B cell (primary cell): ENCODE measurements around the gene EFEMP1. TPM values are rescaled to one million over a fixed set of nuclear protein-coding genes. Genes with fewer than 3 reads are reported as not detected.

ENCODE experiments used
- ATAC-seq: fragments of 200-7000 bp; cut with Tn5 transposase; one replicate; pipeline ENCODE4 v1.10.0; 2021; ENCODE audit warnings: low read depth, mild to moderate bottlenecking, moderate number of reproducible peaks, moderate library complexity
- CTCF ChIA-PET: fragments of 350-600 bp; sonication (Branson Sonifier 250); formaldehyde crosslinking; loops from one replicate; lab custom pipeline; 2021; ENCODE audit warnings: antibody characterized with exemption, inconsistent platforms; lab: Charles Lee
- POLR2A ChIA-PET: fragments of 350-600 bp; sonication (Branson Sonifier 250); formaldehyde crosslinking; loops from one replicate; lab custom pipeline; 2021; ENCODE audit warnings: antibody characterized with exemption; lab: Charles Lee
- DNase-seq: peaks from one replicate; pipeline ENCODE4 v3.0.0; 2013
- H2AFZ ChIP-seq: 2 replicates; pipeline ENCODE4 v1.6.1; 2012; ENCODE audit warnings: mild to moderate bottlenecking, low read depth, low read length; ENCODE audit not compliant: insufficient read depth, poor library complexity, severe bottlenecking
- H3K27ac ChIP-seq, 2 donors: 1 replicate in 1 of 2; 2 replicates in 1 of 2; pipeline ENCODE4 v1.5.1; 2012 to 2013; ENCODE audit warnings: low read length in 2 of 2, mild to moderate bottlenecking in 2 of 2, moderate library complexity in 1 of 2
- H3K27me3 ChIP-seq, 4 experiments: fragments of 200-600 bp in 1 of 4; sonication (generic) in 1 of 4; replicated peaks in 1 of 4; 1 replicate in 2 of 4; 2 replicates in 2 of 4; pipeline versions ENCODE4 v1.6.1 to v1.7.0; 2013 to 2016; ENCODE audit warnings: low read length in 3 of 4, mild to moderate bottlenecking in 2 of 4, mixed read lengths in 1 of 4, moderate library complexity in 1 of 4; ENCODE audit not compliant: insufficient read depth in 4 of 4, control insufficient read depth in 3 of 4; ENCODE audit errors: control extremely low read depth in 1 of 4
- H3K36me3 ChIP-seq, 2 experiments: replicated peaks in 1 of 2; 1 replicate in 1 of 2; 2 replicates in 1 of 2; pipeline versions ENCODE4 v1.6.1 to v1.7.1; 2013; ENCODE audit warnings: low read length in 1 of 2; ENCODE audit not compliant: insufficient read depth in 2 of 2, control insufficient read depth in 1 of 2; ENCODE audit errors: control extremely low read depth in 1 of 2, extremely low read depth in 1 of 2
- H3K4me1 ChIP-seq, 2 donors: fragments of 200-600 bp in 1 of 2; sonication (generic) in 1 of 2; 1 replicate in 1 of 2; 2 replicates in 1 of 2; pipeline versions ENCODE4 v1.5.1 to v1.6.1; 2013 to 2017; ENCODE audit warnings: low read length in 2 of 2; ENCODE audit not compliant: control insufficient read depth in 2 of 2, insufficient read depth in 2 of 2
- H3K4me2 ChIP-seq: replicated peaks from 2 replicates; pipeline ENCODE3; 2012; ENCODE audit warnings: mild to moderate bottlenecking, low read depth, low read length; ENCODE audit not compliant: poor library complexity, severe bottlenecking
- H3K4me3 ChIP-seq, 5 experiments: fragments of 200-600 bp in 1 of 5; sonication (generic) in 1 of 5; 1 replicate in 3 of 5; 2 replicates in 2 of 5; pipeline versions ENCODE4 v1.5.1 to v1.7.0; 2011 to 2016; ENCODE audit warnings: low read length in 4 of 5, mild to moderate bottlenecking in 4 of 5, low read depth in 2 of 5, control low read depth in 1 of 5, moderate library complexity in 1 of 5; ENCODE audit not compliant: insufficient read depth in 1 of 5; ENCODE audit errors: control extremely low read depth in 1 of 5, extremely low read depth in 1 of 5
- H3K79me2 ChIP-seq: fragments of 200-600 bp; sonication (generic); one replicate; pipeline ENCODE4 v1.6.0; 2016; ENCODE audit warnings: low read length; ENCODE audit not compliant: control insufficient read depth, insufficient read depth
- H3K9ac ChIP-seq: fragments of 200-600 bp; sonication (generic); 2 replicates; pipeline ENCODE4 v1.6.1; 2017; ENCODE audit warnings: mild to moderate bottlenecking, low read length, moderate library complexity
- H3K9me3 ChIP-seq, 3 donors: one replicate each; pipeline versions ENCODE4 v1.6.1 to v1.7.1; 2013; ENCODE audit warnings: low read length in 2 of 3; ENCODE audit not compliant: control insufficient read depth in 2 of 3, insufficient read depth in 1 of 3; ENCODE audit errors: control extremely low read depth in 1 of 3
- H4K20me1 ChIP-seq: 2 replicates; pipeline ENCODE4 v1.6.0; 2012; ENCODE audit warnings: mild to moderate bottlenecking, low read length; ENCODE audit not compliant: insufficient read depth, control insufficient read depth, poor library complexity, severe bottlenecking
- H3K27ac Mint-ChIP-seq: one replicate; pipeline ENCODE4 v1.8.0; 2021; ENCODE audit warnings: mixed read lengths
- H3K27me3 Mint-ChIP-seq: one replicate; pipeline ENCODE4 v1.8.0; 2021; ENCODE audit warnings: mixed read lengths
- H3K4me1 Mint-ChIP-seq: one replicate; pipeline ENCODE4 v1.8.0; 2021; ENCODE audit warnings: mixed read lengths
- H3K4me3 Mint-ChIP-seq: one replicate; pipeline ENCODE4 v1.8.0; 2021; ENCODE audit warnings: mixed read lengths
- H3K9me3 Mint-ChIP-seq: one replicate; pipeline ENCODE4 v1.8.0; 2022; ENCODE audit warnings: mixed read lengths; ENCODE audit not compliant: insufficient read depth
- CTCF ChIP-seq: fragments of 200-600 bp; IDR thresholded peaks from one replicate; pipeline ENCODE4 v1.8.0; 2022; ENCODE audit warnings: antibody characterized with exemption, mild to moderate bottlenecking
- EZH2 ChIP-seq: IDR thresholded peaks from 2 replicates; pipeline ENCODE4 v1.6.1; 2012; ENCODE audit warnings: borderline replicate concordance, low read depth, mild to moderate bottlenecking, moderate library complexity, low read length; ENCODE audit not compliant: insufficient read depth, poor library complexity, severe bottlenecking
- WGBS: methylation state at CpG from one replicate; pipeline ENCODE4 v1.1.5; 2013; ENCODE audit warnings: missing lambda C conversion rate; ENCODE audit not compliant: insufficient coverage; 5-methylcytosine and 5-hydroxymethylcytosine counted together
- intact Hi-C: fragments of 100-400 bp; cut with micrococcal nuclease; formaldehyde crosslinking; loops from one replicate; pipeline ENCODE4 v1.10.0; 2022
- polyA plus RNA-seq: library from polyadenylated mRNA; depleted of rRNA; stranded (reverse); fragments of >200 nt; gene quantifications from 2 replicates; pipeline ENCODE4 v1.2.3, GENCODE V29; 2012
- total RNA-seq, 2 donors: library from RNA; stranded (reverse); fragments of 120-200 nt in 1 of 2; gene quantifications; 1 replicate in 1 of 2; 2 replicates in 1 of 2; pipeline versions ENCODE4 v1.2.3 to v1.2.4, GENCODE V29; 2013 to 2022

The EFEMP1 gene
- total and polyA plus RNA-seq, 2 donors (not counting 1 experiment from before 2014, with no cell fraction given): not detected

DNA sequence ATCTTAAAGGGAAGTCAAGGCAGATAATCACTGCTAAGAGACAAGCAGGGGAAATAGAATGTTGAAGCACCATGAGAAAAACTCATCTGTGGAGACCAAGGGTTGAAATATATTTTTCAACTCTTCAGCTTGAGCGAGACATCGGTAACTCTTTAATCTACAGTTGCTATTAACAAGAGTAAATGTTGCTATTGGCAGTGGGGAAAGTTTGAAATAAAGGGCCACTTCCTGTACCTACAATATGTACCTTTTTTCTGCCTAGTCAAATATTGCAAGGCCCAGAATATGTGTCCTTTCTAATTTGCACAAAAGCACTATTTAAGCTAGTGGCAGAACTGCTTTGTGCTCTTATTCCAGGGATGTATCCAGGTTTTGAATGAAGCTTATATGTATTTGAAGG, 65.8 kb downstream of the EFEMP1 start:
- POLR2A ChIA-PET: no interaction called here
- no peak overlapping the region for H3K4me3 Mint-ChIP-seq
- H3K27ac Mint-ChIP-seq: no peak overlapping the region

DNA sequence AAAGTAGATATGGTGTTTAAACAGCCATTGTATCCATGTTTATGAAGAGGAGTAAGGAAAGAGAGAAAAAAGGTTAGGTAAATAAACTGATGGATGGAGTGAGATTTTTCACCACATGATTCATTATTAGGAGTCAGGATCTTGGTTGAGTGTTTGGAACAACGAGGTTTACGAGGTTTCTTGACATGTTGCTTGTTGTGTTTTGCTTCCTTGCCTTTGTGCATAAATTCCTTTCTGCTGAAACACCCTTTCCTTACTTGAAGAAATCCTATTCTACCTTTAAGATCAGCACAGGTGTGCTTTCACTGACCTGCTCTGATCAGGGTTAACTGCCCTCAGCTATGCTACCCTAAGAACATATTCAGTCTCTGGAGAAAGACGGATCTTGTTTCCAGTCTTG, 66.6 kb downstream of the EFEMP1 start:
- TF ChIP-seq EZH2 (no peak), CTCF (no peak)
- ChIA-PET POLR2A (no interaction called here), CTCF (no interaction called here)
- Mint-ChIP-seq H3K4me1 (no peaks in the 10 kb centered on the region), H3K4me3 (no peak overlapping the region), H3K27me3 (no peaks in the 10 kb centered on the region), H3K27ac (no peak overlapping the region), H3K9me3 (no peaks in the 10 kb centered on the region)
- Histone ChIP-seq H3K4me2 (no peak overlapping the region), H3K79me2 (no peaks in the 10 kb centered on the region), H3K4me3 (no peak overlapping the region), H3K9me3 (no peaks in the 10 kb centered on the region), H3K9ac (no peak overlapping the region), H3K4me1 (no peaks in the 10 kb centered on the region), H3K27me3 (no peaks in the 10 kb centered on the region), H2AFZ (no peak overlapping the region), H3K36me3 (no peaks in the 10 kb centered on the region), H3K27ac (no peak overlapping the region), H4K20me1 (no peaks in the 10 kb centered on the region)
- WGBS: 100% methylated on average over 1 of the region's 3 CpGs
- DNase-seq (no peak), ATAC-seq (no peak)
- intact Hi-C loops: no loop called here

More for the DNA sequence above, 65.8 kb downstream of the EFEMP1 start:
- TF ChIP-seq CTCF (no peak), EZH2 (no peak)
- H3K9me3 Mint-ChIP-seq: no peaks in the 10 kb centered on the region
- Histone ChIP-seq H3K9me3 (no peaks in the 10 kb centered on the region), H4K20me1 (no peaks in the 10 kb centered on the region), H3K27me3 (no peaks in the 10 kb centered on the region), H3K4me3 (no peak overlapping the region), H2AFZ (no peak overlapping the region), H3K4me1 (no peaks in the 10 kb centered on the region), H3K27ac (no peak overlapping the region), H3K4me2 (no peak overlapping the region), H3K36me3 (no peaks in the 10 kb centered on the region), H3K9ac (no peak overlapping the region), H3K79me2 (no peaks in the 10 kb centered on the region)
- DNase-seq (no peak), ATAC-seq (no peak)
- intact Hi-C loops: no loop called here
- no CpG with 5 or more reads among the region's 2 CpGs for WGBS
- CTCF ChIA-PET: no interaction called here
- no peaks in the 10 kb centered on the region for H3K27me3 Mint-ChIP-seq
- no peaks in the 10 kb centered on the region for H3K4me1 Mint-ChIP-seq
